ENCODE measurements around the gene LRFN2. TPM values are rescaled to one million over a fixed set of nuclear protein-coding genes. Genes with fewer than 3 reads are reported as not detected.

Gene LRFN2
- total and polyA plus RNA-seq, 2 experiments from 2014 or later = 0.29 to 2.5 TPM

DNA sequence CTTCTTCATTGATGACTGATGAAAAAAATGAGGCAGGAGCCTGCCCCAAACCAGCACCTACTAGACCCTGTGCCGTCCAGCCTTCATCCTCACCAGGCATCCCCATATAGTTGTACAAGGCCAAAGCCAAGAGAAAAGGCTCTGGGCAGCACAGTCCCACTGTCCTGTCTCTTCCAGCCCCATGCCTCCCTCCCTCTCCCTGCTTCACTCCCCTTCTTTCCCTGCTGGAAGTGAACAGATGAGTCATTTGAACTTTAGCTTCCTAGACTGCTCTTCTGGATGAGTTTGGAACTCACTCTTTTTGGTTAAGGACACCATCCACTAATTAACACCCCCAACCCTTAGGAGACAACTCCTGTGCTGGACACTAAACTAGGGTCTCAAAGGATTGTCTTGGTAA is 235.2 kb downstream of the LRFN2 start (continued):
- TF ChIP-seq, protein P1, sequence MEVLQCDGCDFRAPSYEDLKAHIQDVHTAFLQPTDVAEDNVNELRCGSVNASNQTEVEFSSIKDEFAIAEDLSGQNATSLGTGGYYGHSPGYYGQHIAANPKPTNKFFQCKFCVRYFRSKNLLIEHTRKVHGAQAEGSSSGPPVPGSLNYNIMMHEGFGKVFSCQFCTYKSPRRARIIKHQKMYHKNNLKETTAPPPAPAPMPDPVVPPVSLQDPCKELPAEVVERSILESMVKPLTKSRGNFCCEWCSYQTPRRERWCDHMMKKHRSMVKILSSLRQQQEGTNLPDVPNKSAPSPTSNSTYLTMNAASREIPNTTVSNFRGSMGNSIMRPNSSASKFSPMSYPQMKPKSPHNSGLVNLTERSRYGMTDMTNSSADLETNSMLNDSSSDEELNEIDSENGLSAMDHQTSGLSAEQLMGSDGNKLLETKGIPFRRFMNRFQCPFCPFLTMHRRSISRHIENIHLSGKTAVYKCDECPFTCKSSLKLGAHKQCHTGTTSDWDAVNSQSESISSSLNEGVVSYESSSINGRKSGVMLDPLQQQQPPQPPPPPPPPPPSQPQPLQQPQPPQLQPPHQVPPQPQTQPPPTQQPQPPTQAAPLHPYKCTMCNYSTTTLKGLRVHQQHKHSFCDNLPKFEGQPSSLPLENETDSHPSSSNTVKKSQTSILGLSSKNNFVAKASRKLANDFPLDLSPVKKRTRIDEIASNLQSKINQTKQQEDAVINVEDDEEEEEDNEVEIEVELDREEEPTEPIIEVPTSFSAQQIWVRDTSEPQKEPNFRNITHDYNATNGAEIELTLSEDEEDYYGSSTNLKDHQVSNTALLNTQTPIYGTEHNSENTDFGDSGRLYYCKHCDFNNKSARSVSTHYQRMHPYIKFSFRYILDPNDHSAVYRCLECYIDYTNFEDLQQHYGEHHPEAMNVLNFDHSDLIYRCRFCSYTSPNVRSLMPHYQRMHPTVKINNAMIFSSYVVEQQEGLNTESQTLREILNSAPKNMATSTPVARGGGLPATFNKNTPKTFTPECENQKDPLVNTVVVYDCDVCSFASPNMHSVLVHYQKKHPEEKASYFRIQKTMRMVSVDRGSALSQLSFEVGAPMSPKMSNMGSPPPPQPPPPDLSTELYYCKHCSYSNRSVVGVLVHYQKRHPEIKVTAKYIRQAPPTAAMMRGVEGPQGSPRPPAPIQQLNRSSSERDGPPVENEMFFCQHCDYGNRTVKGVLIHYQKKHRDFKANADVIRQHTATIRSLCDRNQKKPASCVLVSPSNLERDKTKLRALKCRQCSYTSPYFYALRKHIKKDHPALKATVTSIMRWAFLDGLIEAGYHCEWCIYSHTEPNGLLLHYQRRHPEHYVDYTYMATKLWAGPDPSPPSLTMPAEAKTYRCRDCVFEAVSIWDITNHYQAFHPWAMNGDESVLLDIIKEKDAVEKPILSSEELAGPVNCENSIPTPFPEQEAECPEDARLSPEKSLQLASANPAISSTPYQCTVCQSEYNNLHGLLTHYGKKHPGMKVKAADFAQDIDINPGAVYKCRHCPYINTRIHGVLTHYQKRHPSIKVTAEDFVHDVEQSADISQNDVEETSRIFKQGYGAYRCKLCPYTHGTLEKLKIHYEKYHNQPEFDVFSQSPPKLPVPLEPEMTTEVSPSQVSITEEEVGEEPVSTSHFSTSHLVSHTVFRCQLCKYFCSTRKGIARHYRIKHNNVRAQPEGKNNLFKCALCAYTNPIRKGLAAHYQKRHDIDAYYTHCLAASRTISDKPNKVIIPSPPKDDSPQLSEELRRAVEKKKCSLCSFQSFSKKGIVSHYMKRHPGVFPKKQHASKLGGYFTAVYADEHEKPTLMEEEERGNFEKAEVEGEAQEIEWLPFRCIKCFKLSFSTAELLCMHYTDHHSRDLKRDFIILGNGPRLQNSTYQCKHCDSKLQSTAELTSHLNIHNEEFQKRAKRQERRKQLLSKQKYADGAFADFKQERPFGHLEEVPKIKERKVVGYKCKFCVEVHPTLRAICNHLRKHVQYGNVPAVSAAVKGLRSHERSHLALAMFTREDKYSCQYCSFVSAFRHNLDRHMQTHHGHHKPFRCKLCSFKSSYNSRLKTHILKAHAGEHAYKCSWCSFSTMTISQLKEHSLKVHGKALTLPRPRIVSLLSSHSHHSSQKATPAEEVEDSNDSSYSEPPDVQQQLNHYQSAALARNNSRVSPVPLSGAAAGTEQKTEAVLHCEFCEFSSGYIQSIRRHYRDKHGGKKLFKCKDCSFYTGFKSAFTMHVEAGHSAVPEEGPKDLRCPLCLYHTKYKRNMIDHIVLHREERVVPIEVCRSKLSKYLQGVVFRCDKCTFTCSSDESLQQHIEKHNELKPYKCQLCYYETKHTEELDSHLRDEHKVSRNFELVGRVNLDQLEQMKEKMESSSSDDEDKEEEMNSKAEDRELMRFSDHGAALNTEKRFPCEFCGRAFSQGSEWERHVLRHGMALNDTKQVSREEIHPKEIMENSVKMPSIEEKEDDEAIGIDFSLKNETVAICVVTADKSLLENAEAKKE (CRISPR knock-in tag; IDR thresholded peaks at IDR 0.05) = no peak
- TF ChIP-seq NANOG (IDR thresholded peaks at IDR 0.05; ENCODE audit: borderline replicate concordance) = no peak

DNA sequence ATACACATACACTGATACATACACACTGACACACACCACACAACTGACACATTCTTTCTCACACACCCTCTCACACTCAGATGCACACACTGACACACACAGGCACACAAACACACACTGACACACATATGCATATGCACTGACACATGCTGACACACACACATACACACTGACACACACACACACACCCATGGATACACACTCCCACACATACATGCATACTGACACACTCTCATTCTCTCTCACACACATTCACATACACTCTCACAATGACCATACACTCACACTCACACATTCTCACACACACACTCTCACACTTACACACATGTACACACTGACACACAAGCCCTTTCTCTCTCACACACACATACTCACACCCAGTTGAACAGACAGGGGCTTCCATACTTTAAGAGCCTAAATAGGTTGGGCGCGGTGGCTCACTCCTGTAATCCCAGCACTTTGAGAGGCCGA is 236.4 kb downstream of the LRFN2 start:
- Histone ChIP-seq H2AFZ (no peak overlapping the region), H3K79me2 (replicated peaks; ENCODE audit: insufficient read depth) (no peaks in the 10 kb centered on the region), H3K27ac (ENCODE audit: low read depth) (no peak overlapping the region), H3K4me1 (ENCODE audit: insufficient read depth) (peaks cover 29% of the 10 kb centered on the region), H3F3A (replicated peaks; ENCODE audit: low read depth) (no peaks in the 10 kb centered on the region), H3K4me3 (no peak overlapping the region), H4K20me1 (replicated peaks; ENCODE audit: insufficient read depth) (no peaks in the 10 kb centered on the region), H3K4me2 (no peak overlapping the region), H3K36me3 (ENCODE audit: insufficient read depth) (no peaks in the 10 kb centered on the region), H3K9me2 (ENCODE audit: insufficient read depth) (peaks cover 11% of the 10 kb centered on the region; the same call in 1 of the 2 replicates), H3K27me3 (ENCODE audit: insufficient read depth) (no peaks in the 10 kb centered on the region)
- Mint-ChIP-seq H3K4me3 (no peak overlapping the region), H3K36me3 (ENCODE audit: low read depth) (no peaks in the 10 kb centered on the region), H3K27ac (no peak overlapping the region), H3K4me1 (peaks cover 8% of the 10 kb centered on the region), H3K9me3 (no peaks in the 10 kb centered on the region), H3K27me3 (ENCODE audit: insufficient read depth, low read depth, poor library complexity) (peaks cover 7% of the 10 kb centered on the region)
- DNase-seq (ENCODE audit: low spot score) (no peak), ATAC-seq (no peak)
- TF ChIP-seq POLR2AphosphoS5 (IDR thresholded peaks at IDR 0.05; ENCODE audit: low read depth) (no peak), NANOG (IDR thresholded peaks at IDR 0.05; ENCODE audit: borderline replicate concordance) (no peak), JUNB (IDR thresholded peaks at IDR 0.05; ENCODE audit: unreplicated experiment) (no peak), ZNF331 (CRISPR knock-in tag; IDR thresholded peaks at IDR 0.05; ENCODE audit: low read depth) (no peak), ZNF114 (CRISPR knock-in tag; IDR thresholded peaks at IDR 0.05) (no peak), EZH2 (IDR thresholded peaks at IDR 0.05; ENCODE audit: low read depth, unreplicated experiment) (no peak), STAT1 (IDR thresholded peaks at IDR 0.05; ENCODE audit: unreplicated experiment) (no peak)
- TF ChIP-seq, protein P2, sequence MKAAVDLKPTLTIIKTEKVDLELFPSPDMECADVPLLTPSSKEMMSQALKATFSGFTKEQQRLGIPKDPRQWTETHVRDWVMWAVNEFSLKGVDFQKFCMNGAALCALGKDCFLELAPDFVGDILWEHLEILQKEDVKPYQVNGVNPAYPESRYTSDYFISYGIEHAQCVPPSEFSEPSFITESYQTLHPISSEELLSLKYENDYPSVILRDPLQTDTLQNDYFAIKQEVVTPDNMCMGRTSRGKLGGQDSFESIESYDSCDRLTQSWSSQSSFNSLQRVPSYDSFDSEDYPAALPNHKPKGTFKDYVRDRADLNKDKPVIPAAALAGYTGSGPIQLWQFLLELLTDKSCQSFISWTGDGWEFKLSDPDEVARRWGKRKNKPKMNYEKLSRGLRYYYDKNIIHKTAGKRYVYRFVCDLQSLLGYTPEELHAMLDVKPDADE (IDR thresholded peaks at IDR 0.05) = no peak
- TF ChIP-seq, protein P1 (CRISPR knock-in tag; IDR thresholded peaks at IDR 0.05) = no peak

Measured in GM23338 (cell line).